HCT116 (cell line): ENCODE measurements around the gene LSM14A. TPM values are rescaled to one million over a fixed set of nuclear protein-coding genes. Genes with fewer than 3 reads are reported as not detected.

Experiments used
- ATAC-seq: fragments of 200-7000 bp; cut with Tn5 transposase; 2 replicates; pipeline ENCODE4 v1.9.1; 2020; ENCODE audit warnings: mild to moderate bottlenecking, moderate library complexity
- Bru-seq: library from RNA; stranded (reverse); fragments of 400-500 nt; gene quantifications from one replicate; lab custom pipeline; 2021; lab: Mats Ljungman, UMichigan
- BruChase-seq, 2 experiments: library from RNA; stranded (reverse); fragments of 400-500 nt; gene quantifications; one replicate each; lab custom pipeline; 2021; lab: Mats Ljungman, UMichigan
- BruUV-seq: library from RNA; stranded (reverse); fragments of 400-500 nt; replicated peaks from 2 replicates; lab custom pipeline; 2021; lab: Mats Ljungman, UMichigan
- CTCF ChIA-PET: fragments of 300-600 bp; sonication (Branson Sonifier 250); formaldehyde crosslinking; loops from one replicate; lab custom pipeline; 2021; ENCODE audit warnings: antibody characterized with exemption; lab: Charles Lee
- POLR2A ChIA-PET: fragments of 300-600, 350-600 bp; sonication (Branson Sonifier 250); formaldehyde crosslinking; loops from one replicate; lab custom pipeline; 2021; ENCODE audit warnings: antibody characterized with exemption; lab: Charles Lee
- RAD21 ChIA-PET, 2 experiments: fragments of 300-600 bp; sonication (Branson Sonifier 250); formaldehyde crosslinking; loops; one replicate each; lab custom pipeline; 2023; ENCODE audit warnings: low total read pairs in 2 of 2; ENCODE audit not compliant: uncharacterized antibody in 2 of 2, unreplicated experiment in 2 of 2, low non-redundant PET in 1 of 2; lab: Charles Lee
- DNase-seq: peaks from one replicate; pipeline ENCODE4 v3.0.0-alpha.2; 2010; ENCODE audit warnings: low read depth, low spot score
- H2AFZ ChIP-seq: fragments of 200-600 bp; shearing (Covaris generic), sonication (generic); 2 replicates; pipeline ENCODE4 v1.6.1; 2017; ENCODE audit warnings: low read depth, mixed run types, mixed read lengths, antibody characterized with exemption, low read length; ENCODE audit not compliant: poor library complexity, severe bottlenecking
- H3K27ac ChIP-seq: 2 replicates; pipeline ENCODE4 v1.5.1; 2012; ENCODE audit warnings: low read depth, low read length
- H3K27me3 ChIP-seq: fragments of 200-600 bp; sonication (generic); 2 replicates; pipeline ENCODE4 v1.6.1; 2016; ENCODE audit warnings: mixed run types, low read length, mixed read lengths; ENCODE audit not compliant: insufficient read depth
- H3K36me3 ChIP-seq, 2 experiments: fragments of 200-500 bp in 1 of 2; fragments of 200-600 bp in 1 of 2; sonication (Bioruptor generic) in 1 of 2; sonication (generic) in 1 of 2; 2 replicates each; pipeline versions ENCODE4 v1.5.1 to v1.6.1; 2014 to 2016; ENCODE audit warnings: low read length in 2 of 2, inconsistent platforms in 1 of 2, mixed read lengths in 1 of 2, mixed run types in 1 of 2; ENCODE audit not compliant: insufficient read depth in 2 of 2, control insufficient read depth in 1 of 2
- H3K4me1 ChIP-seq, 2 experiments: fragments of 200-600 bp in 1 of 2; sonication (generic) in 1 of 2; 2 replicates each; pipeline versions ENCODE4 v1.5.1 to v1.6.1; 2012 to 2017; ENCODE audit warnings: low read length in 2 of 2, inconsistent platforms in 1 of 2, mild to moderate bottlenecking in 1 of 2, mixed read lengths in 1 of 2, mixed run types in 1 of 2, moderate library complexity in 1 of 2; ENCODE audit not compliant: insufficient read depth in 2 of 2, control insufficient read depth in 1 of 2
- H3K4me2 ChIP-seq: fragments of 200-600 bp; sonication (generic); 2 replicates; pipeline ENCODE4 v1.6.1; 2017; ENCODE audit warnings: mixed run types, low read length, mixed read lengths
- H3K4me3 ChIP-seq, 2 experiments: fragments of 200-600 bp in 1 of 2; sonication (generic) in 1 of 2; replicated peaks in 1 of 2; 2 replicates each; pipeline ENCODE4 v1.5.1; 2011 to 2016; ENCODE audit warnings: low read length in 2 of 2, control low read depth in 1 of 2, low read depth in 1 of 2, mild to moderate bottlenecking in 1 of 2, mixed read lengths in 1 of 2, mixed run types in 1 of 2
- H3K79me2 ChIP-seq: fragments of 200-600 bp; sonication (generic); 2 replicates; pipeline ENCODE4 v1.6.1; 2017; ENCODE audit warnings: mild to moderate bottlenecking, mixed run types, low read length, moderate library complexity, mixed read lengths; ENCODE audit not compliant: insufficient read depth
- H3K9ac ChIP-seq: fragments of 200-600 bp; sonication (generic); 2 replicates; pipeline ENCODE4 v1.6.1; 2016; ENCODE audit warnings: low read length, mixed read lengths
- H3K9me2 ChIP-seq: fragments of 200-600 bp; sonication (generic), shearing (Covaris generic); 2 replicates; pipeline ENCODE4 v1.6.1; 2017; ENCODE audit warnings: mixed run types, mild to moderate bottlenecking, moderate library complexity; ENCODE audit not compliant: insufficient read depth
- H3K9me3 ChIP-seq, 2 experiments: fragments of 200-500 bp in 1 of 2; fragments of 200-600 bp in 1 of 2; sonication (Bioruptor generic) in 1 of 2; sonication (generic) in 1 of 2; 2 replicates each; pipeline ENCODE4 v1.6.1; 2014 to 2017; ENCODE audit warnings: low read length in 2 of 2, mixed read lengths in 2 of 2, inconsistent platforms in 1 of 2, low read depth in 1 of 2, mild to moderate bottlenecking in 1 of 2, mixed run types in 1 of 2, moderate library complexity in 1 of 2; ENCODE audit not compliant: control insufficient read depth in 1 of 2, insufficient read depth in 1 of 2
- H4K20me1 ChIP-seq: fragments of 200-600 bp; sonication (generic), shearing (Covaris generic); 2 replicates; pipeline ENCODE4 v1.6.1; 2017; ENCODE audit warnings: mixed run types, mild to moderate bottlenecking, moderate library complexity; ENCODE audit not compliant: insufficient read depth
- EGR1 ChIP-seq: IDR thresholded peaks from 2 replicates; pipeline ENCODE4 v1.6.1; 2012; ENCODE audit warnings: low read depth
- ELF1 ChIP-seq: IDR thresholded peaks from 2 replicates; pipeline ENCODE4 v1.6.1; 2012; ENCODE audit warnings: low read depth, borderline replicate concordance
- EZH2phosphoT487 ChIP-seq: fragments of 200-600 bp; IDR thresholded peaks from 2 replicates; pipeline ENCODE4 v1.6.1; 2018; ENCODE audit warnings: antibody characterized with exemption, borderline replicate concordance
- FOSL1 ChIP-seq: IDR thresholded peaks from 2 replicates; pipeline ENCODE4 v1.6.1; 2012; ENCODE audit warnings: low read depth
- JUND ChIP-seq: IDR thresholded peaks from 2 replicates; pipeline ENCODE4 v1.6.1; 2012
- POLR2A ChIP-seq: IDR thresholded peaks from 2 replicates; pipeline ENCODE4 v1.7.0; 2011; ENCODE audit warnings: borderline replicate concordance; ENCODE audit not compliant: insufficient read depth, insufficient read length; ENCODE audit errors: extremely low read depth
- POLR2AphosphoS5 ChIP-seq: IDR thresholded peaks from 2 replicates; pipeline ENCODE4 v1.6.1; 2011; ENCODE audit warnings: mild to moderate bottlenecking, low read depth, low read length, moderate library complexity
- RAD21 ChIP-seq: IDR thresholded peaks from 2 replicates; pipeline ENCODE4 v1.6.1; 2012; ENCODE audit warnings: low read depth, mild to moderate bottlenecking
- REST ChIP-seq: IDR thresholded peaks from 2 replicates; pipeline ENCODE4 v1.6.1; 2012; ENCODE audit warnings: low read depth
- SIN3A ChIP-seq: IDR thresholded peaks from 2 replicates; pipeline ENCODE4 v1.6.1; 2012; ENCODE audit warnings: low read depth
- SRF ChIP-seq: IDR thresholded peaks from 2 replicates; pipeline ENCODE4 v1.6.1; 2012; ENCODE audit warnings: low read depth
- TCF7L2 ChIP-seq: IDR thresholded peaks from 2 replicates; pipeline ENCODE4 v1.7.0; 2011; ENCODE audit warnings: borderline replicate concordance, inconsistent platforms; ENCODE audit not compliant: insufficient read depth, insufficient read length; ENCODE audit errors: extremely low read depth
- ZFX ChIP-seq: fragments of 450-650 bp; IDR thresholded peaks from 2 replicates; pipeline ENCODE4 v1.6.1; 2017
- intact Hi-C: fragments of 100-400 bp; cut with micrococcal nuclease; formaldehyde crosslinking; loops from 2 replicates; pipeline ENCODE4 v1.10.0; 2022
- long read RNA-seq: library from polyadenylated mRNA; unstranded; transcript quantifications from one replicate; pipeline ENCODE4 v2.0.0, GENCODE V29; 2021; ENCODE audit not compliant: unreplicated experiment
- polyA plus RNA-seq: library from polyadenylated mRNA; unstranded; fragments of >200 nt; gene quantifications from 2 replicates; pipeline ENCODE4 v1.2.1, GENCODE V29; 2012; ENCODE audit warnings: missing spikeins
- total RNA-seq: library from RNA; stranded (reverse); gene quantifications from one replicate; pipeline ENCODE4 v1.2.1, GENCODE V29; 2021; ENCODE audit not compliant: unreplicated experiment
- TF ChIP-seq, protein P1 (sequence below): IDR thresholded peaks from 2 replicates; pipeline ENCODE4 v1.6.1; 2011; ENCODE audit warnings: mild to moderate bottlenecking, low read length, moderate library complexity; ENCODE audit not compliant: insufficient replicate concordance; ENCODE audit errors: extremely low read depth
- TF ChIP-seq, protein P2 (sequence below), 3 experiments: fragments of 200-600 bp in 1 of 3; sonication (generic) in 1 of 3; IDR thresholded peaks in 2 of 3; conservative IDR thresholded peaks in 1 of 3; 2 replicates each; pipeline ENCODE4 v1.5.1; 2012 to 2017; ENCODE audit warnings: low read depth in 2 of 3, low read length in 2 of 3, antibody characterized with exemption in 1 of 3, borderline replicate concordance in 1 of 3, control low read depth in 1 of 3, mild to moderate bottlenecking in 1 of 3, mixed read lengths in 1 of 3, mixed run types in 1 of 3, moderate library complexity in 1 of 3; ENCODE audit not compliant: insufficient read depth in 1 of 3
- TF ChIP-seq, protein P3 (sequence below): IDR thresholded peaks from 2 replicates; pipeline ENCODE4 v1.6.1; 2012

LSM14A gene
- 120 TPM for total RNA-seq
- 147 and 153 TPM in 2 replicates for polyA plus RNA-seq
- percentile 94 among the genes with signal in this experiment for Bru-seq, nascent RNA
- BruChase-seq, experiment 1, labeled RNA remaining after a 6-hour chase = percentile 95 among the genes with signal in this experiment
- BruChase-seq, experiment 2, labeled RNA remaining after a 2-hour chase = percentile 93 among the genes with signal in this experiment
- long read RNA-seq, transcript LSM14A-203 (10 exons, 3,596 nt) = major isoform, 120 of 298 reads
- long read RNA-seq, transcript LSM14A-201 (11 exons, 3,424 nt) = minor isoform, 83 of 298 reads
- long read RNA-seq, partial matches to known transcripts = 14 of 298 reads
- long read RNA-seq, other reads (novel, unspliced or antisense) = 78 of 298 reads

- DNase-seq (peak; percentile 64), ATAC-seq (peak; percentile 84)
- Histone ChIP-seq H3K9me2 (no peaks in the 10 kb centered on the region), H3K27ac (peak within 1 kb of the TSS; percentile 98), H3K36me3 (peaks cover 3 to 9% of the 10 kb centered on the region in 2 experiments; a peak in 1 of 4 replicates), H3K79me2 (peaks cover 47% of the 10 kb centered on the region), H2AFZ (peak within 1 kb of the TSS; percentile 67), H3K4me3 (peak within 1 kb of the TSS; percentile 56 to 95), H3K27me3 (no peaks in the 10 kb centered on the region), H3K9me3 (no peaks in the 10 kb centered on the region), H3K4me2 (peak within 1 kb of the TSS; percentile 95), H3K4me1 (peaks cover 10 to 30% of the 10 kb centered on the region in 2 experiments; a peak in 3 of 4 replicates), H4K20me1 (peaks cover 18% of the 10 kb centered on the region), H3K9ac (peak within 1 kb of the TSS; percentile 99)
- RAD21 ChIA-PET = no interaction called here
- intact Hi-C loops = no loop called here
- CTCF ChIA-PET = no interaction called here
- POLR2A ChIA-PET = interaction anchor here (1.0 to 1.3 kb wide), 2 partner anchors 11 to 12 kb away, joined by 3 to 5 read pairs; no protein-coding TSS in a partner anchor
- BruUV-seq = TSS peak; percentile 96
- TF ChIP-seq, protein P1, sequence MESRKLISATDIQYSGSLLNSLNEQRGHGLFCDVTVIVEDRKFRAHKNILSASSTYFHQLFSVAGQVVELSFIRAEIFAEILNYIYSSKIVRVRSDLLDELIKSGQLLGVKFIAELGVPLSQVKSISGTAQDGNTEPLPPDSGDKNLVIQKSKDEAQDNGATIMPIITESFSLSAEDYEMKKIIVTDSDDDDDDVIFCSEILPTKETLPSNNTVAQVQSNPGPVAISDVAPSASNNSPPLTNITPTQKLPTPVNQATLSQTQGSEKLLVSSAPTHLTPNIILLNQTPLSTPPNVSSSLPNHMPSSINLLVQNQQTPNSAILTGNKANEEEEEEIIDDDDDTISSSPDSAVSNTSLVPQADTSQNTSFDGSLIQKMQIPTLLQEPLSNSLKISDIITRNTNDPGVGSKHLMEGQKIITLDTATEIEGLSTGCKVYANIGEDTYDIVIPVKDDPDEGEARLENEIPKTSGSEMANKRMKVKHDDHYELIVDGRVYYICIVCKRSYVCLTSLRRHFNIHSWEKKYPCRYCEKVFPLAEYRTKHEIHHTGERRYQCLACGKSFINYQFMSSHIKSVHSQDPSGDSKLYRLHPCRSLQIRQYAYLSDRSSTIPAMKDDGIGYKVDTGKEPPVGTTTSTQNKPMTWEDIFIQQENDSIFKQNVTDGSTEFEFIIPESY = peak; percentile 90
- TF ChIP-seq JUND (no peak), EGR1 (no peak), REST (no peak), POLR2A (peak; percentile 57), TCF7L2 (no peak), RAD21 (no peak), EZH2phosphoT487 (no peak), POLR2AphosphoS5 (peak; percentile 94), ZFX (peak; percentile 92), ELF1 (no peak), SIN3A (0 out of 2 replicates have a peak, but pooled peaks have one; percentile 27), SRF (no peak), FOSL1 (no peak)
- TF ChIP-seq, protein P2, sequence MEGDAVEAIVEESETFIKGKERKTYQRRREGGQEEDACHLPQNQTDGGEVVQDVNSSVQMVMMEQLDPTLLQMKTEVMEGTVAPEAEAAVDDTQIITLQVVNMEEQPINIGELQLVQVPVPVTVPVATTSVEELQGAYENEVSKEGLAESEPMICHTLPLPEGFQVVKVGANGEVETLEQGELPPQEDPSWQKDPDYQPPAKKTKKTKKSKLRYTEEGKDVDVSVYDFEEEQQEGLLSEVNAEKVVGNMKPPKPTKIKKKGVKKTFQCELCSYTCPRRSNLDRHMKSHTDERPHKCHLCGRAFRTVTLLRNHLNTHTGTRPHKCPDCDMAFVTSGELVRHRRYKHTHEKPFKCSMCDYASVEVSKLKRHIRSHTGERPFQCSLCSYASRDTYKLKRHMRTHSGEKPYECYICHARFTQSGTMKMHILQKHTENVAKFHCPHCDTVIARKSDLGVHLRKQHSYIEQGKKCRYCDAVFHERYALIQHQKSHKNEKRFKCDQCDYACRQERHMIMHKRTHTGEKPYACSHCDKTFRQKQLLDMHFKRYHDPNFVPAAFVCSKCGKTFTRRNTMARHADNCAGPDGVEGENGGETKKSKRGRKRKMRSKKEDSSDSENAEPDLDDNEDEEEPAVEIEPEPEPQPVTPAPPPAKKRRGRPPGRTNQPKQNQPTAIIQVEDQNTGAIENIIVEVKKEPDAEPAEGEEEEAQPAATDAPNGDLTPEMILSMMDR (IDR thresholded peaks at IDR 0.05 in 2 of 3, conservative IDR thresholded peaks at IDR 0.05 in 1 of 3; ENCODE audit: borderline replicate concordance in 1 of 3, insufficient read depth in 1 of 3, low read depth in 2 of 3, low read length in 2 of 3) = no peak
- TF ChIP-seq, protein P3, sequence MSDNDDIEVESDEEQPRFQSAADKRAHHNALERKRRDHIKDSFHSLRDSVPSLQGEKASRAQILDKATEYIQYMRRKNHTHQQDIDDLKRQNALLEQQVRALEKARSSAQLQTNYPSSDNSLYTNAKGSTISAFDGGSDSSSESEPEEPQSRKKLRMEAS = peak; percentile 76; the same call in 1 of the 2 replicates
These were observed at the start of gene LSM14A for GRCh38 chr19:34171877-34172660. Gene LSM14A, plus strand, starts transcription at chr19:34172504. Its CDS starts 139 bp downstream, at chr19:34172643.
